ENCODE results near the gene RHOF. TPM values are rescaled to one million over a fixed set of nuclear protein-coding genes. Genes with fewer than 3 reads are reported as not detected.

Gene RHOF
- total and polyA plus RNA-seq, 2 of the 13 experiments (the other 11 are each of a cell fraction or from before 2014, with no cell fraction given), result 14.6 to 32.2 TPM

DNA sequence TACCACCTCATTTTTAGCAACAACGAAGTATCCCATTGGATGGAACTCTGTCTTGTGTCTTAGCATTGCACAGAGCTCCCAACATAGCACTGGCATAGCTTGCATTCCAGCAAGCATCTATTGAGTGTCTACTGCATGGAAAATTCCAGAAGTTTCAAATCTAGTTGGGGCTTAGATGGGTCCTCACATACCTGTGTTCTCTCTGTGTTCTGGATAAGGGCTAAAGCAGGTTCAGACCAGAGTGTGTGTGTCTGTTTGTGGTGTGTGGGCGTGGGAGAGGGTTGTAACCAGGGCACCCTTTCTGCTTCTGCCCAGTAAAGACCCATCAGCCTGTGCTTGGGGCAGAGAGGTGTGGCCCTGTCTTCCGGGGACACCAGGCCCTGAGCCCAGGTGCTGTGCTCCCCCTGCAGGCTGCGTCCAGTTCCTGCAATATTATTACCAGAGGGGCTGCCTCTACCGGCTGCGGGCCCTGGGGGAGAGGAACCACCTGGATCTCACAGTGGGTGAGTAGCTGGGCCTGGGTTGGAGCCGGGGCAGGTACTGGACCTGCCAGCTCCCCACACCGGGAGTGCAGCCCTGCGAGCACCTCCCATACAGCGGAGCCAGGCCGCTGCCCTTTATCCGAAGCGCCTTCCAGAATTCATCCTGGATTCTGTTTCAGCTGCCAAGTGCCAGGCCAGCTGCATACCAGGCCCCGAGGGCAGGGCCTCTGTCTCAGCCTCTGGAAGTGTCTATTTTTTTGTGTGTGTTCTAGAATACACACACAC, 20.3 kb downstream of the RHOF start (continued):
- TF ChIP-seq ZNF704 (CRISPR knock-in tag; IDR thresholded peaks at IDR 0.05; ENCODE audit: borderline replicate concordance), result no peak
- TF ChIP-seq SRSF4 (IDR thresholded peaks at IDR 0.05; ENCODE audit: low read depth, low read length, poor library complexity, severe bottlenecking), result no peak
- TF ChIP-seq, protein P1, sequence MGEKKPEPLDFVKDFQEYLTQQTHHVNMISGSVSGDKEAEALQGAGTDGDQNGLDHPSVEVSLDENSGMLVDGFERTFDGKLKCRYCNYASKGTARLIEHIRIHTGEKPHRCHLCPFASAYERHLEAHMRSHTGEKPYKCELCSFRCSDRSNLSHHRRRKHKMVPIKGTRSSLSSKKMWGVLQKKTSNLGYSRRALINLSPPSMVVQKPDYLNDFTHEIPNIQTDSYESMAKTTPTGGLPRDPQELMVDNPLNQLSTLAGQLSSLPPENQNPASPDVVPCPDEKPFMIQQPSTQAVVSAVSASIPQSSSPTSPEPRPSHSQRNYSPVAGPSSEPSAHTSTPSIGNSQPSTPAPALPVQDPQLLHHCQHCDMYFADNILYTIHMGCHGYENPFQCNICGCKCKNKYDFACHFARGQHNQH (CRISPR knock-in tag; IDR thresholded peaks at IDR 0.05), result peak; percentile 35; the same call in 1 of the 2 replicates
- TF ChIP-seq MIER2 (CRISPR knock-in tag; IDR thresholded peaks at IDR 0.05), result peak; percentile 58; the same call in 1 of the 2 replicates
- TF ChIP-seq, protein P2, sequence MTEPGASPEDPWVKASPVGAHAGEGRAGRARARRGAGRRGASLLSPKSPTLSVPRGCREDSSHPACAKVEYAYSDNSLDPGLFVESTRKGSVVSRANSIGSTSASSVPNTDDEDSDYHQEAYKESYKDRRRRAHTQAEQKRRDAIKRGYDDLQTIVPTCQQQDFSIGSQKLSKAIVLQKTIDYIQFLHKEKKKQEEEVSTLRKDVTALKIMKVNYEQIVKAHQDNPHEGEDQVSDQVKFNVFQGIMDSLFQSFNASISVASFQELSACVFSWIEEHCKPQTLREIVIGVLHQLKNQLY (CRISPR knock-in tag; IDR thresholded peaks at IDR 0.05), result no peak
- TF ChIP-seq ETV5 (CRISPR knock-in tag; IDR thresholded peaks at IDR 0.05; ENCODE audit: borderline replicate concordance), result peak; percentile 77
- TF ChIP-seq STAT5B (CRISPR knock-in tag; IDR thresholded peaks at IDR 0.05), result no peak
- no peak for TF ChIP-seq SP2 (CRISPR knock-in tag; IDR thresholded peaks at IDR 0.05)
- no peak for TF ChIP-seq ZFP37 (CRISPR knock-in tag; IDR thresholded peaks at IDR 0.05; ENCODE audit: borderline replicate concordance)
- no peak for TF ChIP-seq USF2 (IDR thresholded peaks at IDR 0.05; ENCODE audit: low read depth, low read length)
- TF ChIP-seq USF2 (CRISPR knock-in tag; IDR thresholded peaks at IDR 0.05; ENCODE audit: borderline replicate concordance), result no peak
- no peak for TF ChIP-seq ZNF569 (CRISPR knock-in tag; IDR thresholded peaks at IDR 0.05; ENCODE audit: borderline replicate concordance)
- TF ChIP-seq TOPORS (CRISPR knock-in tag; IDR thresholded peaks at IDR 0.05), result 0 out of 2 replicates have a peak, but pooled peaks have one; percentile 25
- peak; percentile 60; the same call in 1 of the 2 replicates for TF ChIP-seq ZBTB25 (CRISPR knock-in tag; IDR thresholded peaks at IDR 0.05)
- no peak for TF ChIP-seq NFE2L2 (IDR thresholded peaks at IDR 0.05; ENCODE audit: low read length)
- no peak for TF ChIP-seq ETV6 (CRISPR knock-in tag; conservative IDR thresholded peaks at IDR 0.05)
- TF ChIP-seq, protein P3, sequence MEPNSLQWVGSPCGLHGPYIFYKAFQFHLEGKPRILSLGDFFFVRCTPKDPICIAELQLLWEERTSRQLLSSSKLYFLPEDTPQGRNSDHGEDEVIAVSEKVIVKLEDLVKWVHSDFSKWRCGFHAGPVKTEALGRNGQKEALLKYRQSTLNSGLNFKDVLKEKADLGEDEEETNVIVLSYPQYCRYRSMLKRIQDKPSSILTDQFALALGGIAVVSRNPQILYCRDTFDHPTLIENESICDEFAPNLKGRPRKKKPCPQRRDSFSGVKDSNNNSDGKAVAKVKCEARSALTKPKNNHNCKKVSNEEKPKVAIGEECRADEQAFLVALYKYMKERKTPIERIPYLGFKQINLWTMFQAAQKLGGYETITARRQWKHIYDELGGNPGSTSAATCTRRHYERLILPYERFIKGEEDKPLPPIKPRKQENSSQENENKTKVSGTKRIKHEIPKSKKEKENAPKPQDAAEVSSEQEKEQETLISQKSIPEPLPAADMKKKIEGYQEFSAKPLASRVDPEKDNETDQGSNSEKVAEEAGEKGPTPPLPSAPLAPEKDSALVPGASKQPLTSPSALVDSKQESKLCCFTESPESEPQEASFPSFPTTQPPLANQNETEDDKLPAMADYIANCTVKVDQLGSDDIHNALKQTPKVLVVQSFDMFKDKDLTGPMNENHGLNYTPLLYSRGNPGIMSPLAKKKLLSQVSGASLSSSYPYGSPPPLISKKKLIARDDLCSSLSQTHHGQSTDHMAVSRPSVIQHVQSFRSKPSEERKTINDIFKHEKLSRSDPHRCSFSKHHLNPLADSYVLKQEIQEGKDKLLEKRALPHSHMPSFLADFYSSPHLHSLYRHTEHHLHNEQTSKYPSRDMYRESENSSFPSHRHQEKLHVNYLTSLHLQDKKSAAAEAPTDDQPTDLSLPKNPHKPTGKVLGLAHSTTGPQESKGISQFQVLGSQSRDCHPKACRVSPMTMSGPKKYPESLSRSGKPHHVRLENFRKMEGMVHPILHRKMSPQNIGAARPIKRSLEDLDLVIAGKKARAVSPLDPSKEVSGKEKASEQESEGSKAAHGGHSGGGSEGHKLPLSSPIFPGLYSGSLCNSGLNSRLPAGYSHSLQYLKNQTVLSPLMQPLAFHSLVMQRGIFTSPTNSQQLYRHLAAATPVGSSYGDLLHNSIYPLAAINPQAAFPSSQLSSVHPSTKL (CRISPR knock-in tag; IDR thresholded peaks at IDR 0.05), result peak; percentile 50; the same call in 1 of the 2 replicates
- no peak for TF ChIP-seq CENPX (CRISPR knock-in tag; IDR thresholded peaks at IDR 0.05)

Data from HepG2 (cell line).